H1 (cell line): Measurements from ENCODE around the gene COMMD2.

ENCODE experiments used
- ASH2L ChIP-seq: fragments of 200-600, 300-600 bp; sonication (generic); IDR thresholded peaks from one replicate; pipeline ENCODE4 v1.7.1; 2017; ENCODE audit warnings: low read length
- CTCF ChIP-seq, 3 experiments: IDR thresholded peaks; 1 replicate in 2 of 3; 2 replicates in 1 of 3; pipeline versions ENCODE4 v1.5.1 to v1.6.1; 2011; ENCODE audit warnings: low read length in 3 of 3, mild to moderate bottlenecking in 3 of 3, inconsistent platforms in 2 of 3, low read depth in 1 of 3, moderate library complexity in 1 of 3; ENCODE audit not compliant: insufficient read depth in 1 of 3; ENCODE audit errors: control extremely low read depth in 1 of 3
- EZH2 ChIP-seq: fragments of 200-600 bp; sonication (generic); IDR thresholded peaks from 2 replicates; pipeline ENCODE4 v1.7.1; 2012; ENCODE audit warnings: low read depth, mild to moderate bottlenecking, moderate library complexity, low read length, inconsistent platforms; ENCODE audit not compliant: severe bottlenecking
- KDM5A ChIP-seq: fragments of 200-600 bp; IDR thresholded peaks from 2 replicates; pipeline ENCODE4 v1.7.1; 2012; ENCODE audit warnings: mild to moderate bottlenecking, low read length, inconsistent platforms, mixed read lengths
- POLR2A ChIP-seq, 2 experiments: IDR thresholded peaks; 1 replicate in 1 of 2; 2 replicates in 1 of 2; pipeline ENCODE4 v1.6.1; 2011; ENCODE audit warnings: low read depth in 2 of 2, low read length in 2 of 2, mild to moderate bottlenecking in 2 of 2; ENCODE audit errors: control extremely low read depth in 1 of 2
- POLR2AphosphoS5 ChIP-seq: IDR thresholded peaks from 2 replicates; pipeline ENCODE4 v1.6.1; 2011; ENCODE audit warnings: low read depth, low read length
- RFX5 ChIP-seq: IDR thresholded peaks from 2 replicates; pipeline ENCODE4 v1.6.1; 2011; ENCODE audit warnings: low read depth, low read length, improper control_type of control experiment, borderline replicate concordance
- RXRA ChIP-seq: IDR thresholded peaks from 2 replicates; pipeline ENCODE4 v1.6.1; 2011; ENCODE audit warnings: low read depth, mild to moderate bottlenecking, low read length, moderate library complexity; ENCODE audit not compliant: insufficient read depth
- SP4 ChIP-seq: IDR thresholded peaks from 2 replicates; pipeline ENCODE4 v1.6.1; 2012; ENCODE audit warnings: low read length, inconsistent platforms
- SUZ12 ChIP-seq: fragments of 200-600 bp; sonication (generic); IDR thresholded peaks from 2 replicates; pipeline ENCODE4 v1.6.1; 2012; ENCODE audit warnings: mild to moderate bottlenecking, inconsistent platforms, low read length, moderate library complexity, mixed read lengths
- USF2 ChIP-seq: IDR thresholded peaks from 2 replicates; pipeline ENCODE4 v1.6.1; 2011; ENCODE audit warnings: low read length, improper control_type of control experiment

- no peak for TF ChIP-seq USF2
- TF ChIP-seq RXRA, result no peak
- no peak for TF ChIP-seq POLR2A (IDR thresholded peaks at IDR 0.05; ENCODE audit: control extremely low read depth in 1 of 2, low read depth in 2 of 2, low read length in 2 of 2)
- no peak for TF ChIP-seq RFX5
- TF ChIP-seq ASH2L, result no peak
- TF ChIP-seq CTCF (IDR thresholded peaks at IDR 0.05; ENCODE audit: control extremely low read depth in 1 of 3, insufficient read depth in 1 of 3, low read depth in 1 of 3, low read length in 3 of 3), result no peak
- TF ChIP-seq EZH2, result no peak
- no peak for TF ChIP-seq SUZ12
- TF ChIP-seq POLR2AphosphoS5, result no peak
- no peak for TF ChIP-seq SP4
- no peak for TF ChIP-seq KDM5A
These were observed 48.4 kb upstream of the COMMD2 start for GRCh38 chr3:149800693-149801092.
